RPMI8226 (cell line): Measurements from ENCODE around the gene RDX.
"Not testable (repeated sequence)": the region's sequence is repeated elsewhere in the genome, so short reads cannot be mapped to it uniquely, and the experiment has no call there.

ENCODE experiments used
- DNase-seq: peaks from one replicate; pipeline ENCODE4 v3.0.0-alpha.2; 2015

The RDX gene

GRCh38 chr11:110269996-110270395, 26.4 kb downstream of the RDX start:
- no peak for DNase-seq

- DNase-seq, result no peak
These were observed 28.0 kb downstream of the RDX start for GRCh38 chr11:110268441-110268840.

- DNase-seq, result no peak
These were observed 34.4 kb downstream of the RDX start for GRCh38 chr11:110262072-110262403.

GRCh38 chr11:110261195-110262071, 35.0 kb downstream of the RDX start:
- DNase-seq, result no peak

DNA sequence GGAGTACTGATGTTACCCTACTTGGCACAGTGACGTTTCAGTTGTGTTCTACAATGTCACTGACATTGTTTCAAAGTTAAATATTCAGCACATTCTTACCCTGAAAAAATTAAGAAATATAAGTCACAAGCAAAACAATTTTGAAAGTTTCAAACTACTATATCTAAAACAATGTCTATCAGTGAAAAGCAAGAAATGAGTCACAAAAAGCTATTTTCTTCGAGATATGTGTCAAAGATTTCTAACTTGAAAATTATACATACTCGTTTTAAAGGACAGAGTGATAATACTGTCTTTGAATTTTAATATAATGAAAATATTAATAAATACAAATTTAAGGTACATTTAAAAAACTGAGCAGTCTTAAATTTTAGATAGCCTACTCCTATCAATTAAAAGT, 42.9 kb downstream of the RDX start:
- DNase-seq, result no peak

DNA sequence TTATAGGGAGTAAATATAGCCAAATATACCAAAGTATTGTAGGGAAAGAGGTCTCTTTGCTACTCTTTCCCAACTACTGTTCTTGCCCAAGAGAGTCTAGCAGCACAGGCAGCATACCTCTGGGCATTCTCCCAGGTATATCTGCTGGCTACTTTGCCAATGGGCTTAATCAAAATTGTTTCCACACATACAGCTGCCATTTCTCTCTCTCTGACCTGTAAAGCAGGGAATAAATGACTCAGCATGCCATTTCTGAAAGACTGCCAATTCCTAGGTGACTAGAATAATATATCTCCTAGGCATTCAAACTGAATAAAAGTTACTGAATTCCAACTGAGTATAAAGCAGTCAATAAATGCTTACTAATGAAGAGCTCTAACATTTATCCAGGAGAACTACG, 44.6 kb downstream of the RDX start:
- peak; percentile 29 for DNase-seq

DNA sequence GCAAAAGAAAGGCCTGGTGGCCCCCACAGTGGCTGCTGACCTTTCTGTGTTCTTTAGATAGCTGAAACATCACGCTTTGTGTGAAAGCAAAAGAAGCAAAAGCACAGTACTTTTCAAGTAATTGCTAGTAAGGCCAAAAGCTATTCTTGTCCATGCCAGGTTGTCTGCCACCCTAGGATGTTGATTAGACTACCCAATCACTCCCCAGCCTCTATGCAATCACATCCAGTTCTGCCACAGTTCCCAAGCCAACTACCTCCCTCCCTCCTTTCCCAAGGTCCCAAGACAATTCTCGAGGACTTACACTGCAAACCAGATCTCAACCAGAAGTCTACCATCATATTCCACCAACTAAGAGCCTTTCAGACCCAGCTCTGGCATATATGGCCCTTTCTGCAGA, 46.2 kb downstream of the RDX start:
- DNase-seq, result no peak

DNA sequence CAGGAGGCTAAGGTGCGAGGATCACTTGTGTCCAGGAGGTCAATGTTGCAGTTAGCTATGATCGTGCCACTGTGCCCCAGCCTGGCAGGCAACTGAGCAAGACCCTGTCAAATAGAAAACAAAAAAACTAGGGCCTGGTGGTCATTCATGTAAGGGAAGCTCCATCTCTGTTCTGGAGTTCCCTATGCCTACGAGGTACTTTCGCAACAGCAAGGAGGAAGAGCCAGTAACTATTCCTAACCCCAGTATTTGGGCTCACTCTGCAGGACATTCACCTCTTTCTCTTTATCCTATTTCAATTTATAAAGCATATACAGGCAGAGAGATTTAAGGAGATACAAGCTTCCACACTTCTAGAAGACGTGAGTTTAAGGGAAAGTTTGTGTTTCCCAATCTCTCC, 46.6 kb downstream of the RDX start:
- no peak for DNase-seq

GRCh38 chr11:110249066-110249465, 47.3 kb downstream of the RDX start:
- no peak for DNase-seq

GRCh38 chr11:110243791-110244190, 52.6 kb downstream of the RDX start:
- no peak for DNase-seq

DNA sequence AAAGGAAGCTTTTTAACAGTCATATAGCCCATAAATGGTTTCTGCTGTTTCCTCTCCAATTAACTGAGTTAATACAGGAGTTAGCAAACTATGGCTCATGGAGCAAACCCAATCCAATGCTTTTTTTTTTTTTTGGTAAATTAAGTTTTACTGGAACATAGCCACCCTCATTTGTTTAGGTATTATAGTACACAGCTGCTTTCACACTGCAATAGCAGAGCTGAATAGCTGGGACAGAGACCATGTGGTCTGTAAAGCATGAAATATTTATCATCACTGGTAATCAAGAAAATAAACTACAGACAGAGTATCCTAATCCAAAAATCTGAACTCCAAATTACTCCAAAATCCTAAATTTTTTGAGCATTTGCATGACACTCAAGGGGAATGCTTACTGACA, 53.7 kb downstream of the RDX start:
- no peak for DNase-seq

GRCh38 chr11:110242188-110242587, 54.2 kb downstream of the RDX start:
- DNase-seq, result no peak

DNA sequence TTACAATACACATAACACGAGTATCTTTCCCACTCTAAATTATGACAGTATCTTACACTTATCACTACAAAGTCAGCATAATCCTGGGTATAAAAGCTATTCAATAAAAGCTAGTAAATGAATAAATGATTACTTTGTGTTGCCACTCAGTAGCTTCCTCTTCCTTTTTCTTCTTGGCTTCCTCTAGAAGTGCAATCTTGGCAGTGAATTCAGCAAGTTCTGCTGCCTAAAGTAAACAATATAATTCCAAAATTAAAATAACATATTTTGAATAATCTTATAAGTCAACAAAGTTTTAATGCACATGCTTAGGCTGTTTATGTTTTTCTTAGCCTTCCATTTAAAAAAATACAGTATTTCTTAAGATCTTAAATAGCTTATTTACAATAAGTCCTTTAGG, 60.4 kb downstream of the RDX start:
- no peak for DNase-seq

DNA sequence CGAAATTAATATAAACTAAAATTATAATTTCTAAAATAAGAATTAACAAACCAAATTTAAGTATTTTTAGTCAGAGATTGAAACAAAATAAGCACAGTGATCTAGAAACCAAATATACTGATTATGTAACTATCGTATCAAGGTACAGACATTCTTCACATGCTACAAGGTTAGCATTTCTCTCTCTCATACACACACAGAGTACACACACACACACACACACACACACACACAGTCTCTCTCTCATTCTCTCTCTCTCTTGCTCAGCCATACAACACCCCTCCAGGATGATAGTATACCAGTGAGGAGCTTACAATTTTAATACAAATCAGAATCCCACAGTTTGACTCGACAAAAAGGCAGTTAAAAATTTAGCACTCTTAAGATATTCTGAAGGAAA, 66.0 kb downstream of the RDX start:
- DNase-seq, result no peak

DNA sequence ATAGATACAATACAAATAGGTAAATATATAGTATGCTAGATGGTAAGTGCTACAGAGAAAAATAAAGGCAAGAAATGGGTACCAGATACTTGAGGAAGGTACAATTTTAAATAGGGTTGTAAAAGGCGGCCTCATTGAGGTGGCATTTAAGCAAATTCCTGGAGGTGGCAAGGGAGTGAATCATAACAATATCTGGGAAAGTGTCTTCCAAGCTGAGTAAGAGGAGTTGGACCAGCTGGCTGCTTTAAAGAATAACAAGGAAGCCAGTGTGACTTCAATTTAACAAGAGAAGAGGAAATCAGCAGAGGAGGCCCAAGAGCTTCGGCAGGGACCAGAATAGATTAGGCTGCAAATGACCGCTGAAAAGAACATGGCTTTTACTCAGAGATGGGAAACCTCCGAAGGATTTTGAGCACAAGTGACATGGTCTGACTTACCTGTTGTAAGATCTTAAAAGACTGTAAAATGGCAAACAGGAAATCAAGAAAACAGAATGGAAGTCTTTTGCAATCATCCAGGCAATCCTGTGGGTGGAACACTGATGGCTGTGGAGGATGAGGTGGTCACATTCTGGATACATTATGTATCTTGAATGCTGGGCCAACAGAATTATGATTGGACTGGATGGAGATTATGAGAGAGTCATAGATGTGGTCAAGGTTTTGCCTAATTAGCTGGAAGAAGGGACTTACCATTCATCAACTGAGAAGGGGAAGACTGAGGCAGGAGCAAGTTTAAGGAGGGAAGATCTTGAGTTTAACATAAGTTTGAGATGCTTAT, 77.2 kb downstream of the RDX start:
- no peak for DNase-seq

DNA sequence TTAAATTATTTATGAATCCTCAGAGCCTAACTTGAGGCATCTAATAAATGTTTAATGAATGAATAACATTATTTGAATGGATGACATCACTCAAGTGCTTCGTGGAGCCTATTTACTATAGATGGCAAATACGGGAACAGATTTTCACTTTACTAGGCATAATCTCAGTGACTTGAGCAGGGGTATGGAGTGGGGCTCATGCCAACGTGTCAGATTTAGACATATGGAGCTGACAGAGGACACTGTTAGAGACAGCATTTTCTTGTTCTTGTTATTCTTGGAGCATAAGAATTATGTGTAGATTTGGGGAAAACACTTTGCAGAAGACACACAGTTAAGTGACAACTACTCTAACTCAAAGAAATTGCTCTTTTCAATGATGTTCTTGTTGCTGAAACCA, 78.5 kb downstream of the RDX start:
- no peak for DNase-seq

GRCh38 chr11:110217223-110217877, 79.1 kb downstream of the RDX start:
- no peak for DNase-seq

DNA sequence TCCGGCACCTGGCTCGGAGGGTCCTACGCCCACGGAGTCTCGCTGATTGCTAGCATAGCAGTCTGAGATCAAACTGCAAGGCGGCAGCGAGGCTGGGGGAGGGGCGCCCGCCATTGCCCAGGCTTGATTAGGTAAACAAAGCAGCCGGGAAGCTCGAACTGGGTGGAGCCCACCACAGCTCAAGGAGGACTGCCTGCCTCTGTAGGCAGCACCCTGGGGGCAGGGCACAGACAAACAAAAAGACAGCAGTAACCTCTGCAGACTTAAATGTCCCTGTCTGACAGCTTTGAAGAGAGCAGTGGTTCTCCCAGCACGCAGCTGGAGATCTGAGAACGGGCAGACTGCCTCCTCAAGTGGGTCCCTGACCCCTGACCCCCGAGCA, 87.1 kb downstream of the RDX start:
- DNase-seq, result not testable (repeated sequence)

GRCh38 chr11:110208678-110209312, 87.6 kb downstream of the RDX start:
- not testable (repeated sequence) for DNase-seq

DNA sequence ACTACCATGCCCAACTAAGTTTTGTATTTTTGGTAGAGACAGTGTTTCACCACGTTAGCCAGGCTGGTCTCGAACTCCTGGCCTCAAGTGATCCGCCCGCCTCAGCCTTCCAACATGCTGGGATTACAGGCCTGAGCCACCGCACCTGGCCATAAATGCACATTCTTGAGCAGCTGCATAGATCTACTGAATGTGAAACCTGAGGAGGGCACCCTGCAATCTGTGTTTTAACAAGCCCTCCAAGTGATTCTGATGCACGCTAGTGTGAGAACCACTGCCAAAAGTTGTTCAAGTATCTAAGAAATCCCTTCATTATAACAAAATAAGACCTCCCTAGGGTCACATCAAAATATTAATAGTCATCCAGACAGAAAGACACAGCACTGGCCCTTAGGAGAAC, 89.3 kb downstream of the RDX start:
- no peak for DNase-seq

- no peak for DNase-seq
These were observed 95.6 kb downstream of the RDX start for GRCh38 chr11:110200836-110201235.

- no peak for DNase-seq
These were observed 96.2 kb downstream of the RDX start for GRCh38 chr11:110200241-110200640.

DNA sequence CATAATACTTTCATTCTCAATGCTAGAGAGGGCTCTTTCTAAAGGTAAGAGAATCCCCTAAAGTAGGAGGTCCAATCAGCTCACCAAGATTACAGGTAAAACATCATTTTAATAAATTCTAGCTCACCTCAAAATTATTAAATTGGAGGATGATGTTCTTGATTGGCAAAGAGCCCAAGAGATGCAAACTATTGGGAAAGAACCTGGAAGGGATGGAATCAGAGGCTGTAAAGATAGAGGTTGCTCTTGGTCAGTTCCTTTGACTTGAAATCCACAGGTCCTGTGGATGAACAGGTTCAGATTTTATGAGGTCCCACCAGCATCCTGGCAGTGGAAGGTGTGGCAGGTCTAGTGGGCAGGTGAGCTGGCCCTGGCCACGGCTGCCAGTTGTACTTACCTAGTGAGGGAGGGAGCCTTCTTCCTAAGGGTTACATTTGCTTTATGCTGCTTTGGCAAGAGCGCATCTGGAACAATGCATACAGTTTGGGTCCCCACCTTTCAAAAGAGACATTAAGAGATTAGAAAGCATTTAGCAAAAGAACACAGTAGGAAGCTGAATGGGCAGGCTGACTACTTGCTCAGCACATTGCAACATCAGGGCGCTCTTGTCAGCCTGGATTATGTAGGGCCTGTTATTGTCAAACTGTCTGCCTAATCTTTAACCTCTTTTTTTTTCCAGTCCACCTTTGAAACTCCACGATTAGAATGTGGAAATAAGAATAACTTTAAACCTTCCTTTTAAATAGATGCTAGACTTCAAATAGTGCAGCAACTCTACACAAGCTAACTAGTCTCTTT, 97.0 kb downstream of the RDX start:
- DNase-seq, result no peak
